Neural crest cell (in vitro differentiated cells): ENCODE data around the gene COMMD7. TPM values are rescaled to one million over a fixed set of nuclear protein-coding genes. Genes with fewer than 3 reads are reported as not detected.

Source experiments
- DNase-seq: peaks from one replicate; pipeline ENCODE4 v3.0.0; 2021; ENCODE audit warnings: low read depth, mixed read lengths, low spot score
- H3K27ac Mint-ChIP-seq: one replicate; pipeline ENCODE4 v1.8.0; 2021; ENCODE audit warnings: mild to moderate bottlenecking, mixed read lengths; ENCODE audit not compliant: unreplicated experiment
- H3K27me3 Mint-ChIP-seq: 2 replicates; pipeline ENCODE4 v1.8.0; 2021; ENCODE audit warnings: low read depth, mild to moderate bottlenecking, mixed read lengths
- H3K36me3 Mint-ChIP-seq: 2 replicates; pipeline ENCODE4 v1.8.0; 2021; ENCODE audit warnings: low read depth, mild to moderate bottlenecking, mixed read lengths
- H3K4me1 Mint-ChIP-seq: 2 replicates; pipeline ENCODE4 v1.8.0; 2021; ENCODE audit warnings: mixed read lengths
- H3K4me3 Mint-ChIP-seq: one replicate; pipeline ENCODE4 v1.8.0; 2021; ENCODE audit warnings: mild to moderate bottlenecking, mixed read lengths
- H3K9me3 Mint-ChIP-seq: 2 replicates; pipeline ENCODE4 v1.8.0; 2021; ENCODE audit warnings: mixed read lengths
- total RNA-seq: library from RNA; stranded (reverse); gene quantifications from 2 replicates; pipeline ENCODE4 v1.2.1, GENCODE V29; 2021
- TF ChIP-seq, protein P1 (sequence below): fragments of 200-600 bp; sonication (generic); conservative IDR thresholded peaks from 2 replicates; pipeline ENCODE4 v1.5.0; 2021; ENCODE audit warnings: antibody characterized with exemption, mild to moderate bottlenecking

The COMMD7 gene
- total RNA-seq, 1 donor from 2014 or later = 60.4 TPM

DNA sequence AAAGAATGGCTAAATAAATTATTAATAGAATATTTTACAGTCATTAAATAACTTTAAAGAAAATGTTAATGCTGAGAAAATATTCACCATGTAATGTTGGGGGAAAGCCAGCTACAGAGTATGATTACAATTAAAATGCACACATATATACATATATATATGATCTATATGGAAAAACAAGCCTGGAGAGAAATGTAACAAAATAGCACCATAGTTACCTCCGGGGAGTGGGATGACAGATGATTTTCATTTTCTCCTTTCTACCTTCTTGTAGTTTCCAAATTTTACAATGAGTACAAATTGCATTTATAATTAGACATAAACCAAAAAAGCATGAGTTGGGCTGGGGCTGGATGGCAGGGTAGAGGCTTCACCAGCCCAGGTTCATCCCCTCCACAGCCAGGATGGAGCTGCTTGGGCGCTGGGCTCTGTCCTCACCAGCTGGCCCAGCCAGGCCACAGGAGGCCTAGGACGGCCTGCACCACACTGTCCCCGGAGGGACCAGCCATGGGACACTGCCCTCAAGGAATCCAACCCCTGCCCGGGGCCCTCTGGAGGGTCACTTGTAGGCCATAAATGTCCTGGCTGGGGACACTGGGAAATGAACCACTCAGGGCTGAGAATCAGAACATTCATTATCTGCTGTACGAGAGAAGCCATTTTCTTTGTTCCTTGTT, 79.8 kb downstream of the COMMD7 start:
- TF ChIP-seq, protein P1, sequence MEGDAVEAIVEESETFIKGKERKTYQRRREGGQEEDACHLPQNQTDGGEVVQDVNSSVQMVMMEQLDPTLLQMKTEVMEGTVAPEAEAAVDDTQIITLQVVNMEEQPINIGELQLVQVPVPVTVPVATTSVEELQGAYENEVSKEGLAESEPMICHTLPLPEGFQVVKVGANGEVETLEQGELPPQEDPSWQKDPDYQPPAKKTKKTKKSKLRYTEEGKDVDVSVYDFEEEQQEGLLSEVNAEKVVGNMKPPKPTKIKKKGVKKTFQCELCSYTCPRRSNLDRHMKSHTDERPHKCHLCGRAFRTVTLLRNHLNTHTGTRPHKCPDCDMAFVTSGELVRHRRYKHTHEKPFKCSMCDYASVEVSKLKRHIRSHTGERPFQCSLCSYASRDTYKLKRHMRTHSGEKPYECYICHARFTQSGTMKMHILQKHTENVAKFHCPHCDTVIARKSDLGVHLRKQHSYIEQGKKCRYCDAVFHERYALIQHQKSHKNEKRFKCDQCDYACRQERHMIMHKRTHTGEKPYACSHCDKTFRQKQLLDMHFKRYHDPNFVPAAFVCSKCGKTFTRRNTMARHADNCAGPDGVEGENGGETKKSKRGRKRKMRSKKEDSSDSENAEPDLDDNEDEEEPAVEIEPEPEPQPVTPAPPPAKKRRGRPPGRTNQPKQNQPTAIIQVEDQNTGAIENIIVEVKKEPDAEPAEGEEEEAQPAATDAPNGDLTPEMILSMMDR = no peak
- DNase-seq = no peak
- Mint-ChIP-seq H3K36me3 (no peaks in the 10 kb centered on the region), H3K9me3 (no peaks in the 10 kb centered on the region), H3K4me3 (no peak overlapping the region), H3K27ac (peak overlapping the region; percentile 87), H3K27me3 (no peaks in the 10 kb centered on the region), H3K4me1 (peaks cover 18% of the 10 kb centered on the region)

DNA sequence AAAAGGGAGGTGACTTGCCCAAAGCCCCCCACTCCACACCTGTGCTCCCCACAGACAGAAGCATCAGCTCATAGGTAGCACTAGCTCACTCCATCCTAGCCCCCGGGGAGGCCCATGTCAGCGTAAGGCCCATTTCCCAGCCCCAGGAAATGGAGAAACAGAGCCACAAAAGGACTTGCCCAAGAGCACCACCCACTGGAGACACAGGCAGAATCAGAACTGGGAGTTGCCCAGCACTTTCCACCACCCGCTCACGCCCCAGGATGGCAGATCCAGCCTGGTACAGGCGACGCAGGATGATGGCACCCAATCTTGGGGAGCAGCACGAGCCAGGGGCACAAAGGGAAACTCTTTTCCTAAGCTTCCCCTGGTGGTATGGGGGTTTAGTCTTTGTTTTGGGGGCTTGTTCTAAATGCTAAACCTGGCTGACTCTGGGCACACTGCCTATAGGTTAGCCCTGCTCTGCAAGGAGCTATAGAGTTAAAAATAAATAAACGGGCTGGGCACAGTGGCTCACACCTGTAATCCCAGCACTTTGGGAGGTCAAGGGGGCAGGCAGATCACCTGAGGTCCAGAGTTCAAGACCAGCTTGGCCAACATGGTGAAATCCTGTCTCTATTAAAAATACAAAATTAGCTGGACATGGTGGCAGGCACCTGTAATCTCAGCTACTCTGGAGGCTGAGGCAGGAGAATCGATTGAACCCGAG, 81.3 kb downstream of the COMMD7 start:
- Mint-ChIP-seq H3K4me3 (no peak overlapping the region), H3K36me3 (no peaks in the 10 kb centered on the region), H3K4me1 (peaks cover 14% of the 10 kb centered on the region), H3K27ac (no peak overlapping the region), H3K9me3 (no peaks in the 10 kb centered on the region), H3K27me3 (no peaks in the 10 kb centered on the region)
- no peak for DNase-seq
- TF ChIP-seq, protein P1 = no peak

DNA sequence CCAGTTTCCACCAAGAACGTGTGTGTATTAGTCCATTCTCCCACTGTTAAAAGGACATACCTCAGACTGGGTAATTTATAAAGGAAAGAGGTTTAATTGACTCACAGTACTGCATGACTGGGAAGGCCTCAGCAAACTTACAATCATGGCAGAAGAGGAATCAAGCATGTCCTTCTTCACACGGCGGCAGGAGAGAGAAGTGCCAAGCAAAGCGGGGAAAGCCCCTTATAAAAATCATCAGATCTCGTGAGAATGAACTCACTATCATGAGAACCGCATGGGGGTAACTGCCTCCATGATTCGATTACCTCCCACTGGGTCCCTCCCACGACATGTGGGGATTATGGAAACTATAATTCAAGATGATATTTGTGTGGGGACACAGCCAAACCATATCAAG, 82.6 kb downstream of the COMMD7 start:
- Mint-ChIP-seq H3K9me3 (no peaks in the 10 kb centered on the region), H3K36me3 (no peaks in the 10 kb centered on the region), H3K4me1 (peaks cover 12% of the 10 kb centered on the region), H3K27ac (no peak overlapping the region), H3K4me3 (no peak overlapping the region), H3K27me3 (no peaks in the 10 kb centered on the region)
- no peak for DNase-seq
- TF ChIP-seq, protein P1 = no peak

DNA sequence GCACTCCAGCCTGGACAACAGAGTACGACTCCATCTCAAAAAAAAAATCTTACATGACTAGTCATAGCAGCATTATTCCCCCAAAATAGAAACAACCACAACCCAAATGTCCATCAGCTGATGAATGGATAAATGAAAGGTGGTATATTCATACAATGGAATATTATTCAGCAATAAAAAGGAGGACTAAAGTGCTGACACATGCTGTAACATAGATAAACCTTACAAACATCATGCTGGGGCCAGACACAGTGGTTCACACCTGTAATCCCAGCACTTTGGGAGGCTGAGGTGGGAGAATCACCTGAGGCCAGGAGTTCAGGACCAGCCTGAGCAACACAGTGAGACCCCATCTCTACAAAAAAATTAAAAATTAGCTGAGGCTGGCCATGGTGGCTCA, 86.4 kb downstream of the COMMD7 start:
- no peaks in the 10 kb centered on the region for H3K9me3 Mint-ChIP-seq
- no peaks in the 10 kb centered on the region for H3K36me3 Mint-ChIP-seq
- TF ChIP-seq, protein P1 = no peak
- H3K27ac Mint-ChIP-seq = no peak overlapping the region
- DNase-seq = no peak
- H3K4me1 Mint-ChIP-seq = peaks cover 8% of the 10 kb centered on the region
- no peak overlapping the region for H3K4me3 Mint-ChIP-seq
- H3K27me3 Mint-ChIP-seq = no peaks in the 10 kb centered on the region

DNA sequence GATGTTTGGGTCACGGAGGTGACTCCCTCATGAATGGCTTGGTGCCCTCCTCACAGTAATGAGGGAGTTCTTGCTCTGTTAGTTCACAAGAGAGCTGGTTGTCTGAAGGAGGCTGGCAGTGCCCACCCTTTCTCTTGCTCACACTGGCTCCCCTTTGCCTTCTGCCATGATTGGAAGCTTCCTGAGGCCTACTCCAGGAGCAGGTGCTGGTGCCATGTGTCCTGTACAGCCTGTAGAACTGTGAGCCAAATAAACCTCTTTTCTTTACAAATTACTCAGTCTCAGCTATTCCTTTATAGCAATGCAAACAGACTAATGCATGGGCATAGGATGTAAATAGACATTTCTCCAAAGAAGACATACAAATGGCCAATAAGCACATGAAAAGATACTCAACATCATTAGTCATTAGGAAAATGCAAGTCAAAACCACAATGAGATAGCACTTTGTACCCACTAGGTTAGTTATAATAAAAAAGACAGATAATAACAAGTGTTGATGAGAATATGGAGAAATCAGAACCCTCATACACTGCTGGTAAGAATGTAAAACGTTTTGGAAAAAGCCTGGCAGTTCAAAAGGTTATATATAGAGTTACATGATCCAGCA, 87.3 kb downstream of the COMMD7 start:
- H3K9me3 Mint-ChIP-seq = no peaks in the 10 kb centered on the region
- no peak overlapping the region for H3K27ac Mint-ChIP-seq
- peaks cover 8% of the 10 kb centered on the region for H3K4me1 Mint-ChIP-seq

More for the DNA sequence above, 87.3 kb downstream of the COMMD7 start:
- DNase-seq = no peak
- no peaks in the 10 kb centered on the region for H3K27me3 Mint-ChIP-seq
- TF ChIP-seq, protein P1 = no peak
- no peaks in the 10 kb centered on the region for H3K36me3 Mint-ChIP-seq
- no peak overlapping the region for H3K4me3 Mint-ChIP-seq
